ENCODE results near the gene FUZ.
A peak's percentile ranks its signal among the peaks of the same experiment; 100 is the strongest.

FUZ gene

DNA sequence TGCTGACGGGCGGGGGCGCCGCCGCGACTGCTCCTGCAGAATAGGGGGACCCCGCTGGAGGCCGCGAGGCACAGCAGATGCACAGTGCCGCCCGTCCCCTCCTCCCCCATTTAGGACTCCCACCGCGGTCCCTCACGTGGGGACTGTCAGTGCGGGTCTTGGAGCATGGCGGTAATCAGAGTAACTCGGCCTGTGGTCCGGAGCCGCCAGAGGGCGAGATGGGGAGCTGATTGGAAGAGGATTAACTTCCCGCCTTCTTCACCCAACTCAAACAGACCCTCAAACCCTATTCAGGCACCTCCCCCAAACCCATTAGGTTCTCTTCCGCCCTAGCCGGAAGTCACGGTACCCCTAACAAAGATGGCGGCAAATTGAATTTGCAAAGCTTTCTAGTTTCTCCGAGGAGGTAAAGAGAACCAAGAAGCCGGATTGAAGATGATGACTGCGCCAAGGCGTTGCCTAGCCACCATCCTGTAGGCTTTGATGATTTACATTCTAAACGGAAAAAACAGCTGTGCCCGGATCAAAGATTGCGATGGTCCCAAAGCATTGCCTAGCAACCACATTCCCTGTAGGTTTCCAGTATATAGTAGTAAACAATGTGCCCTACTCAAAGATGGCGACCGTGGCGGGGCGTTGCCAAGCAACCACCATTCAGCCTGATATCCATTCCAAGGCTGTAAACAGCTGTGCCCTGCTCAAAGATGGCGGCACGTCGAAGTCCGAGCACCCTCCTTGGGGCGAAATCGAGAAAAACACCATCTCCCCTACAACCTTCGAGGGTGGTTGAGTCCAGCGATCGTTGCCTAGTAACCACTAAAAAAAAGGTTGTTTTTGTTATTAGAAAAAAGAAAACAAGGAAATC is at the start of gene FUZ:
Gene FUZ (minus strand): TSS at position 296 of the 865 bp plus-strand sequence. CDS start 186 bp downstream, at position 110.
- H3K27ac ChIP-seq, result peak within 1 kb of the TSS; percentile 7
- TF ChIP-seq, protein P1, sequence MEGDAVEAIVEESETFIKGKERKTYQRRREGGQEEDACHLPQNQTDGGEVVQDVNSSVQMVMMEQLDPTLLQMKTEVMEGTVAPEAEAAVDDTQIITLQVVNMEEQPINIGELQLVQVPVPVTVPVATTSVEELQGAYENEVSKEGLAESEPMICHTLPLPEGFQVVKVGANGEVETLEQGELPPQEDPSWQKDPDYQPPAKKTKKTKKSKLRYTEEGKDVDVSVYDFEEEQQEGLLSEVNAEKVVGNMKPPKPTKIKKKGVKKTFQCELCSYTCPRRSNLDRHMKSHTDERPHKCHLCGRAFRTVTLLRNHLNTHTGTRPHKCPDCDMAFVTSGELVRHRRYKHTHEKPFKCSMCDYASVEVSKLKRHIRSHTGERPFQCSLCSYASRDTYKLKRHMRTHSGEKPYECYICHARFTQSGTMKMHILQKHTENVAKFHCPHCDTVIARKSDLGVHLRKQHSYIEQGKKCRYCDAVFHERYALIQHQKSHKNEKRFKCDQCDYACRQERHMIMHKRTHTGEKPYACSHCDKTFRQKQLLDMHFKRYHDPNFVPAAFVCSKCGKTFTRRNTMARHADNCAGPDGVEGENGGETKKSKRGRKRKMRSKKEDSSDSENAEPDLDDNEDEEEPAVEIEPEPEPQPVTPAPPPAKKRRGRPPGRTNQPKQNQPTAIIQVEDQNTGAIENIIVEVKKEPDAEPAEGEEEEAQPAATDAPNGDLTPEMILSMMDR (conservative IDR thresholded peaks at IDR 0.05), result no peak
- TF ChIP-seq ZFX (IDR thresholded peaks at IDR 0.05), result no peak

GRCh38 chr19:49862391-49863253 is 49.5 kb upstream of the FUZ start:
- H3K27ac ChIP-seq, result peak overlapping the region; percentile 81
- TF ChIP-seq ZFX (IDR thresholded peaks at IDR 0.05), result no peak
- TF ChIP-seq, protein P1 (conservative IDR thresholded peaks at IDR 0.05), result no peak; the same call in 1 of the 2 replicates

- H3K27ac ChIP-seq, result peak overlapping the region; percentile 81
Observed at GRCh38 chr19:49861541-49862378, 48.7 kb upstream of the FUZ start.

DNA sequence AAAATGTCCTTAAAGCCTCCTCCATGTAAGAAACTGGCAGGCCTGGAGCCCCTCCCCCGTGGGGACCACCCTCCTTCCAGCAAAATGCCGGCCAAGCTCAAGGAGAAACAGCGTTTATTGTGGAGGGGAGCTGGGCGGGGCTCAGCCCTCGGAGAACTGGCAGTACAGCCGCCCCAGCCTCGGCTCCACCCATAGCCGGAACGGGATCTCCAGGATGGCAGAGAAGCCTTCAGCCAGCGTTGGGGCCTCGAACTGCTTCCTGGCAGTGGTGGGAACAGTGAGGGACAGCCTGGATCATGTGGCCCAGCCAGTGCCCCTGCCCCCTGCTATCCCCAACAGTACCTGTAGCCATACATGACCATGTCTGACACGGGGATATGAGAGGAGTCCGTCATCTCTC is 48.0 kb upstream of the FUZ start:
- H3K27ac ChIP-seq, result peak overlapping the region; percentile 81
- no peak for TF ChIP-seq ZFX (IDR thresholded peaks at IDR 0.05)
- TF ChIP-seq, protein P1 (conservative IDR thresholded peaks at IDR 0.05), result no peak

More at GRCh38 chr19:49861541-49862378, 48.7 kb upstream of the FUZ start:
- TF ChIP-seq ZFX (IDR thresholded peaks at IDR 0.05), result no peak
- TF ChIP-seq, protein P1 (conservative IDR thresholded peaks at IDR 0.05), result no peak; the same call in 1 of the 2 replicates

- peak overlapping the region; percentile 81 for H3K27ac ChIP-seq
- TF ChIP-seq, protein P1 (conservative IDR thresholded peaks at IDR 0.05), result no peak
- no peak for TF ChIP-seq ZFX (IDR thresholded peaks at IDR 0.05)
Observed at GRCh38 chr19:49860336-49861102, 47.4 kb upstream of the FUZ start.

DNA sequence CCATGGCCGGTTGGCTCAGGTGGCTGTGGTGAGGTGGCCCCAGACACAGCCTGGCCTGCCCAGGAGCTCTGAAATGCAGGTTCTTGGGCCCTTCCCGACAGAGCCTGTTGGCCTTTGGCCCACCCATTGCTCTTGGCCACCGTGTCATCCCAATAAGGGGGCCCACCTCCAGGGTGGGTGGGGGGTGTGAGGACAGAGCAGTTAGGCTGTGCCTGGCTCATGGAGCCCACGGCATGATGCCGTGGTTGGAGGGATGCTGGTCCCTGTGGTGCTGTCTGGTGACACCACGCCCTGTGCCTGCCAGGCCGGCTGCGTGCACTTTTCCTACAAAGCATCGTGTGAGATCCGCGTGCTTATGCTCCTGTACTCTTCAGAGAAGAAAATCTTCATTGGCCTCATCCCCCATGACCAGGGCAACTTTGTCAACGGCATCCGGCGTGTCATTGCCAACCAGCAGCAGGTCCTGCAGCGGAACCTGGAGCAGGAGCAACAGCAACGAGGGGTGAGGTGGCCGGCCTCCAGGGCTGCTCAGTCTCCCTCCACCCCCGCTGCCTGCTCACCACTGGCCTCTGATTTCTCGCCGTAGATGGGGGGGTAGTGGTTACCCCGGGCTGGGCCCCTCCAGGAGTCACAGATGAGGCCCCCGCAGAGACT is 46.7 kb upstream of the FUZ start:
- H3K27ac ChIP-seq, result peak overlapping the region; percentile 81
- no peak for TF ChIP-seq ZFX (IDR thresholded peaks at IDR 0.05)
- TF ChIP-seq, protein P1 (conservative IDR thresholded peaks at IDR 0.05), result no peak

Data from C4-2B (cell line).